Measurements from ENCODE around the gene PTGER1. TPM values are rescaled to one million over a fixed set of nuclear protein-coding genes. Genes with fewer than 3 reads are reported as not detected.

Gene PTGER1
- total and polyA plus RNA-seq, 2 of the 13 experiments (the other 11 are each of a cell fraction or from before 2014, with no cell fraction given) = 0.13 TPM; not detected in 1

DNA sequence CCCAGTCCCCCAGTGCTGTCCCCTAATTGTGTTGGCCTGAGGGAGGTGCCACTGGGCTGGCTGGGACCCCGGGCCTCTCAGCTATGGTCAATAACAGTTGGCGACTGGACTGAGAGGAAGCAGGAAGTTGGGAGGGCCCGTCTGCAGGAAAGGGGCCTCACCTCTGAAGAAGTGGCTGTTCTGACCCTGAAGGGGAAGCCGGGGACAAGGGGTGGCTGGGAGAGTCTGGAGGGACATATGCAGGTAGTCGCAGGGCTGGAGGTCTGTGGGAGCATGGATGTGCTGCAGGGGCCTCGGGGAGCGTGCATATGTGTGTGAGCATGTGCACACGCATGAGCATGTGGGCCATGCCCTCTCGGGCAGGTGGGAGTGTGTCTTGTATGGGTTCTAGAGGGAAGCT is 36.1 kb downstream of the PTGER1 start:
- Histone ChIP-seq H3K4me2 (ENCODE audit: low read depth, low read length) (no peak overlapping the region), H3K4me3 (replicated peaks in 1 of 3; ENCODE audit: insufficient read depth in 1 of 3, low read depth in 2 of 3, low read length in 3 of 3) (no peak overlapping the region), H3K36me3 (replicated peaks in 1 of 2; ENCODE audit: control insufficient read depth in 1 of 2, insufficient read depth in 2 of 2, low read length in 2 of 2) (peaks cover 9 to 21% of the 10 kb centered on the region in 2 experiments), H4K20me1 (ENCODE audit: insufficient read depth, low read length) (peaks cover 2% of the 10 kb centered on the region; the same call in 1 of the 2 replicates), H2AFZ (ENCODE audit: low read length) (no peak overlapping the region), H3K4me1 (ENCODE audit: insufficient read depth, low read length) (peaks cover 31% of the 10 kb centered on the region), H3K79me2 (ENCODE audit: insufficient read depth, low read length) (peaks cover 10% of the 10 kb centered on the region), H3K9ac (ENCODE audit: insufficient read depth, low read depth, low read length) (no peak overlapping the region), H3K27me3 (ENCODE audit: control insufficient read depth in 1 of 2, insufficient read depth in 2 of 2, low read length in 2 of 2) (no peaks in the 10 kb centered on the region), H3K9me3 (ENCODE audit: low read length) (no peaks in the 10 kb centered on the region), H3K27ac (ENCODE audit: extremely low read length, insufficient read depth, low read length) (no peak overlapping the region)
- intact Hi-C loops (cut with micrococcal nuclease; ENCODE audit: unreplicated experiment) = no loop called here
- ChIA-PET POLR2A (no interaction called here), CTCF (ENCODE audit: low intra/inter-chr PET ratio, low total read pairs) (no interaction called here)
- no peak for DNase-seq (ENCODE audit: low spot score)
- no peak for FAIRE-seq
- 93% methylated on average over 9 of the region's 9 CpGs for WGBS (ENCODE audit: low lambda C conversion rate)
- TF ChIP-seq, protein P1, sequence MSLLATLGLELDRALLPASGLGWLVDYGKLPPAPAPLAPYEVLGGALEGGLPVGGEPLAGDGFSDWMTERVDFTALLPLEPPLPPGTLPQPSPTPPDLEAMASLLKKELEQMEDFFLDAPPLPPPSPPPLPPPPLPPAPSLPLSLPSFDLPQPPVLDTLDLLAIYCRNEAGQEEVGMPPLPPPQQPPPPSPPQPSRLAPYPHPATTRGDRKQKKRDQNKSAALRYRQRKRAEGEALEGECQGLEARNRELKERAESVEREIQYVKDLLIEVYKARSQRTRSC (CRISPR knock-in tag; IDR thresholded peaks at IDR 0.05; ENCODE audit: low read depth) = no peak
- TF ChIP-seq ZNF468 (CRISPR knock-in tag; IDR thresholded peaks at IDR 0.05) (no peak), ZKSCAN8 (CRISPR knock-in tag; IDR thresholded peaks at IDR 0.05; ENCODE audit: borderline replicate concordance) (no peak), ETV5 (CRISPR knock-in tag; IDR thresholded peaks at IDR 0.05; ENCODE audit: borderline replicate concordance) (no peak), ZNF567 (CRISPR knock-in tag; IDR thresholded peaks at IDR 0.05; ENCODE audit: borderline replicate concordance) (no peak), NPAS2 (CRISPR knock-in tag; IDR thresholded peaks at IDR 0.05; ENCODE audit: borderline replicate concordance) (no peak), ISX (CRISPR knock-in tag; conservative IDR thresholded peaks at IDR 0.05) (no peak), MATR3 (CRISPR knock-in tag; IDR thresholded peaks at IDR 0.05) (no peak), KMT2A (CRISPR knock-in tag; IDR thresholded peaks at IDR 0.05) (no peak), KLF16 (CRISPR knock-in tag; IDR thresholded peaks at IDR 0.05) (no peak), FIP1L1 (IDR thresholded peaks at IDR 0.05; ENCODE audit: borderline replicate concordance, insufficient read depth, low read depth, low read length) (no peak), ATF7-NPFF (CRISPR knock-in tag; IDR thresholded peaks at IDR 0.05; ENCODE audit: low read depth) (no peak), AGO2 (optimal IDR thresholded peaks at IDR 0.05; ENCODE audit: low read depth, low read length) (no peak), RARG (CRISPR knock-in tag; IDR thresholded peaks at IDR 0.05; ENCODE audit: low read depth) (no peak)
- TF ChIP-seq, protein P2, sequence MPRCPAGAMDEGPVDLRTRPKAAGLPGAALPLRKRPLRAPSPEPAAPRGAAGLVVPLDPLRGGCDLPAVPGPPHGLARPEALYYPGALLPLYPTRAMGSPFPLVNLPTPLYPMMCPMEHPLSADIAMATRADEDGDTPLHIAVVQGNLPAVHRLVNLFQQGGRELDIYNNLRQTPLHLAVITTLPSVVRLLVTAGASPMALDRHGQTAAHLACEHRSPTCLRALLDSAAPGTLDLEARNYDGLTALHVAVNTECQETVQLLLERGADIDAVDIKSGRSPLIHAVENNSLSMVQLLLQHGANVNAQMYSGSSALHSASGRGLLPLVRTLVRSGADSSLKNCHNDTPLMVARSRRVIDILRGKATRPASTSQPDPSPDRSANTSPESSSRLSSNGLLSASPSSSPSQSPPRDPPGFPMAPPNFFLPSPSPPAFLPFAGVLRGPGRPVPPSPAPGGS (CRISPR knock-in tag; IDR thresholded peaks at IDR 0.05) = no peak
- TF ChIP-seq, protein P3, sequence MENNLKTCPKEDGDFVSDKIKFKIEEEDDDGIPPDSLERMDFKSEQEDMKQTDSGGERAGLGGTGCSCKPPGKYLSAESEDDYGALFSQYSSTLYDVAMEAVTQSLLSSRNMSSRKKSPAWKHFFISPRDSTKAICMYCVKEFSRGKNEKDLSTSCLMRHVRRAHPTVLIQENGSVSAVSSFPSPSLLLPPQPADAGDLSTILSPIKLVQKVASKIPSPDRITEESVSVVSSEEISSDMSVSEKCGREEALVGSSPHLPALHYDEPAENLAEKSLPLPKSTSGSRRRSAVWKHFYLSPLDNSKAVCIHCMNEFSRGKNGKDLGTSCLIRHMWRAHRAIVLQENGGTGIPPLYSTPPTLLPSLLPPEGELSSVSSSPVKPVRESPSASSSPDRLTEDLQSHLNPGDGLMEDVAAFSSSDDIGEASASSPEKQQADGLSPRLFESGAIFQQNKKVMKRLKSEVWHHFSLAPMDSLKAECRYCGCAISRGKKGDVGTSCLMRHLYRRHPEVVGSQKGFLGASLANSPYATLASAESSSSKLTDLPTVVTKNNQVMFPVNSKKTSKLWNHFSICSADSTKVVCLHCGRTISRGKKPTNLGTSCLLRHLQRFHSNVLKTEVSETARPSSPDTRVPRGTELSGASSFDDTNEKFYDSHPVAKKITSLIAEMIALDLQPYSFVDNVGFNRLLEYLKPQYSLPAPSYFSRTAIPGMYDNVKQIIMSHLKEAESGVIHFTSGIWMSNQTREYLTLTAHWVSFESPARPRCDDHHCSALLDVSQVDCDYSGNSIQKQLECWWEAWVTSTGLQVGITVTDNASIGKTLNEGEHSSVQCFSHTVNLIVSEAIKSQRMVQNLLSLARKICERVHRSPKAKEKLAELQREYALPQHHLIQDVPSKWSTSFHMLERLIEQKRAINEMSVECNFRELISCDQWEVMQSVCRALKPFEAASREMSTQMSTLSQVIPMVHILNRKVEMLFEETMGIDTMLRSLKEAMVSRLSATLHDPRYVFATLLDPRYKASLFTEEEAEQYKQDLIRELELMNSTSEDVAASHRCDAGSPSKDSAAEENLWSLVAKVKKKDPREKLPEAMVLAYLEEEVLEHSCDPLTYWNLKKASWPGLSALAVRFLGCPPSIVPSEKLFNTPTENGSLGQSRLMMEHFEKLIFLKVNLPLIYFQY (CRISPR knock-in tag; IDR thresholded peaks at IDR 0.05; ENCODE audit: borderline replicate concordance) = no peak
- TF ChIP-seq, protein P4, sequence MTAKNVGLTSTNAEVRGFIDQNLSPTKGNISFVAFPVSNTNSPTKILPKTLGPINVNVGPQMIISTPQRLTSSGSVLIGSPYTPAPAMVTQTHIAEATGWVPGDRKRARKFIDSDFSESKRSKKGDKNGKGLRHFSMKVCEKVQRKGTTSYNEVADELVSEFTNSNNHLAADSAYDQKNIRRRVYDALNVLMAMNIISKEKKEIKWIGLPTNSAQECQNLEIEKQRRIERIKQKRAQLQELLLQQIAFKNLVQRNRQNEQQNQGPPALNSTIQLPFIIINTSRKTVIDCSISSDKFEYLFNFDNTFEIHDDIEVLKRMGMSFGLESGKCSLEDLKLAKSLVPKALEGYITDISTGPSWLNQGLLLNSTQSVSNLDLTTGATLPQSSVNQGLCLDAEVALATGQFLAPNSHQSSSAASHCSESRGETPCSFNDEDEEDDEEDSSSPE (CRISPR knock-in tag; IDR thresholded peaks at IDR 0.05) = no peak
- in situ Hi-C loops (cut with HindIII; ENCODE audit: extremely low pct_ligation_motif_present, low pct_unique_long_range_greater_than_20kb) = no loop called here
- no TSS peak for BruUV-seq (replicated peaks)
- ATAC-seq = no peak
